Thyroid gland (tissue), 4 donors: ENCODE measurements around the gene KANSL1L. TPM values are rescaled to one million over a fixed set of nuclear protein-coding genes. Genes with fewer than 3 reads are reported as not detected.
A peak's percentile ranks its signal among the peaks of the same experiment; 100 is the strongest.

Source experiments
- DNase-seq, 2 donors: peaks; one replicate each; pipeline ENCODE4 v3.0.0-alpha.2; 2019
- H3K27ac ChIP-seq, 3 donors: fragments of 200-600 bp; sonication (generic); 1 replicate in 2 of 3; 2 replicates in 1 of 3; pipeline ENCODE4 v1.5.1; 2016 to 2019; ENCODE audit warnings: mild to moderate bottlenecking in 1 of 3, moderate library complexity in 1 of 3
- H3K27me3 ChIP-seq: fragments of 200-600 bp; sonication (generic); one replicate; pipeline ENCODE4 v1.5.1; 2019
- H3K36me3 ChIP-seq, 2 donors: fragments of 200-600 bp; sonication (generic); one replicate each; pipeline ENCODE4 v1.5.1; 2016 to 2019
- H3K4me1 ChIP-seq, 2 donors: fragments of 200-600 bp; sonication (generic); one replicate each; pipeline ENCODE4 v1.5.1; 2017 to 2019
- H3K4me3 ChIP-seq, 3 donors: fragments of 200-600 bp; sonication (generic); replicated peaks in 1 of 3; 1 replicate in 2 of 3; 2 replicates in 1 of 3; pipeline ENCODE4 v1.5.1; 2016; ENCODE audit warnings: mild to moderate bottlenecking in 1 of 3
- H3K9me3 ChIP-seq: fragments of 200-600 bp; sonication (generic); one replicate; pipeline ENCODE4 v1.5.1; 2017
- POLR2A ChIP-seq, 2 donors: fragments of 450-650 bp; IDR thresholded peaks; one replicate each; pipeline ENCODE4 v1.6.1; 2017; ENCODE audit warnings: antibody characterized with exemption in 2 of 2, mild to moderate bottlenecking in 2 of 2, moderate library complexity in 1 of 2
- WGBS, 2 donors: methylation state at CpG; one replicate each; pipeline ENCODE4 v1.1.5; 2017; 5-methylcytosine and 5-hydroxymethylcytosine counted together
- intact Hi-C: fragments of 100-400 bp; cut with DNase I; formaldehyde crosslinking; loops from one replicate; pipeline ENCODE4 v1.15.1; 2023
- total RNA-seq, 4 donors: library from RNA; depleted of rRNA; stranded (reverse); fragments of >200 nt; gene quantifications; one replicate each; pipeline ENCODE4 v1.2.3, GENCODE V29; 2016
- TF ChIP-seq, protein P1 (sequence below), 6 experiments: fragments of 200-600 bp in 3 of 6; fragments of 450-650 bp in 3 of 6; sonication (generic) in 3 of 6; IDR thresholded peaks; one replicate each; pipeline ENCODE4 v1.5.1; 2016 to 2019; ENCODE audit warnings: antibody characterized with exemption in 6 of 6, mild to moderate bottlenecking in 2 of 6, inconsistent platforms in 1 of 6, moderate library complexity in 1 of 6

KANSL1L gene
- total RNA-seq, 4 donors from 2014 or later = 75.8 to 154 (median 96.9) TPM

GRCh38 chr2:210009896-210010295 is 161.3 kb downstream of the KANSL1L start:
- Histone ChIP-seq H3K36me3 (no peaks in the 10 kb centered on the region), H3K4me1 (peaks cover 5 to 6% of the 10 kb centered on the region in 2 donors), H3K27me3 (no peaks in the 10 kb centered on the region), H3K9me3 (no peaks in the 10 kb centered on the region), H3K4me3 (no peak overlapping the region), H3K27ac (no peak overlapping the region)
- TF ChIP-seq, protein P1, sequence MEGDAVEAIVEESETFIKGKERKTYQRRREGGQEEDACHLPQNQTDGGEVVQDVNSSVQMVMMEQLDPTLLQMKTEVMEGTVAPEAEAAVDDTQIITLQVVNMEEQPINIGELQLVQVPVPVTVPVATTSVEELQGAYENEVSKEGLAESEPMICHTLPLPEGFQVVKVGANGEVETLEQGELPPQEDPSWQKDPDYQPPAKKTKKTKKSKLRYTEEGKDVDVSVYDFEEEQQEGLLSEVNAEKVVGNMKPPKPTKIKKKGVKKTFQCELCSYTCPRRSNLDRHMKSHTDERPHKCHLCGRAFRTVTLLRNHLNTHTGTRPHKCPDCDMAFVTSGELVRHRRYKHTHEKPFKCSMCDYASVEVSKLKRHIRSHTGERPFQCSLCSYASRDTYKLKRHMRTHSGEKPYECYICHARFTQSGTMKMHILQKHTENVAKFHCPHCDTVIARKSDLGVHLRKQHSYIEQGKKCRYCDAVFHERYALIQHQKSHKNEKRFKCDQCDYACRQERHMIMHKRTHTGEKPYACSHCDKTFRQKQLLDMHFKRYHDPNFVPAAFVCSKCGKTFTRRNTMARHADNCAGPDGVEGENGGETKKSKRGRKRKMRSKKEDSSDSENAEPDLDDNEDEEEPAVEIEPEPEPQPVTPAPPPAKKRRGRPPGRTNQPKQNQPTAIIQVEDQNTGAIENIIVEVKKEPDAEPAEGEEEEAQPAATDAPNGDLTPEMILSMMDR (IDR thresholded peaks at IDR 0.05) = no peak
- no peak for TF ChIP-seq POLR2A (IDR thresholded peaks at IDR 0.05)
- intact Hi-C loops = loop anchor here (10.0 kb wide), 1 partner anchor 165 kb away; the partner anchor contains the start of gene KANSL1L
- DNase-seq = no peak
- 81 to 86% methylated on average over 3 of the region's 3 CpGs for WGBS, 2 donors

GRCh38 chr2:210009126-210009525 is 162.1 kb downstream of the KANSL1L start:
- H3K27ac ChIP-seq = no peak overlapping the region
- no peaks in the 10 kb centered on the region for H3K9me3 ChIP-seq
- intact Hi-C loops = loop anchor here (10.0 kb wide), 1 partner anchor 166 kb away; the partner anchor contains the start of gene KANSL1L
- DNase-seq = no peak
- H3K27me3 ChIP-seq = no peaks in the 10 kb centered on the region
- TF ChIP-seq, protein P1 (IDR thresholded peaks at IDR 0.05) = no peak
- no peak for TF ChIP-seq POLR2A (IDR thresholded peaks at IDR 0.05)
- 78 to 79% methylated on average over 6 of the region's 6 CpGs for WGBS, 2 donors
- no peaks in the 10 kb centered on the region for H3K36me3 ChIP-seq
- H3K4me1 ChIP-seq = peaks cover 8 to 11% of the 10 kb centered on the region in 2 donors
- no peak overlapping the region for H3K4me3 ChIP-seq

DNA sequence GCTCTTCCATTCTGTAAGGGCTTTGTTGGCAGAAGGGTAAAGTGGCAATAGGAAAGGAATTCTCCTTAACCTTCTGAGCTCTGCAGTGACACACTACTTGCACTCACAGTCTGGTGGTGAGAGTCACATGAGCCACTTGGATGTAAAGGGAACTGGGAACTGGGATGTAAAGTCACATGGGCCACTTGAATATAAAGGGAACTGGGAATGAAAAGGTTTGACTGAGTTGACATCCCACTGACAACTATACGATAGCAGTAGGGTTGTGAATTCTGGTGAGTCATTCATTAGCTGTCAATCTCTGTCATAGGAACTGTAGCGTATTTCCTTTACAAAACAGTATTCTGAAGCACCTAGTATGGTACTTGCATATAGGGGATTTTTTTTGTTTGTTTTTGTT is 163.3 kb downstream of the KANSL1L start:
- Histone ChIP-seq H3K4me1 (peaks cover 20 to 23% of the 10 kb centered on the region in 2 donors), H3K27me3 (no peaks in the 10 kb centered on the region), H3K9me3 (no peaks in the 10 kb centered on the region), H3K27ac (no peak overlapping the region), H3K36me3 (no peaks in the 10 kb centered on the region), H3K4me3 (no peak overlapping the region)
- WGBS, 2 donors = 87 to 90% methylated on average over 2 of the region's 2 CpGs
- no peak for DNase-seq
- intact Hi-C loops = loop anchor here (10.0 kb wide), 1 partner anchor 167 kb away; the partner anchor contains the start of gene KANSL1L
- TF ChIP-seq, protein P1 (IDR thresholded peaks at IDR 0.05) = no peak
- no peak for TF ChIP-seq POLR2A (IDR thresholded peaks at IDR 0.05)

DNA sequence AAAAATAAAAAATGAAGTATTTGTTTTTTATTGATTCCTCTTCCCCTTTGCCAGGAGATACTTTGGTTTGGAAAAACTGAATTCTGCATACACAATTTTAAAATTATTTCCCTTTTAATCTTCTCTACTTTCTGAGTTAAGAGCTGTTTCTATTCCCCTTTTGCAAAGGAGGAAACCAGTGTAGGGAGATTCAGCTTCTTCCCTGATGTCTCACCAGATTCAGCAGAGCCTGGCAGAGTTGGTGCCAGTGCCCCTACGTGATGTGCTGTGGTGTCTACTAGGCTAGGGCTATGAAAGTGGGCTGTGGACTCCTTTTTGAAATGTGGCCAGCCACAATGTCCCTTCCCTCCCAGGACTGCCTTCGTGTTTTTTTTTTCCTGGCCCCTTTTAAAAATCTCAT is 166.3 kb downstream of the KANSL1L start:
- no peak for DNase-seq
- intact Hi-C loops = loop anchor here (10.0 kb wide), 1 partner anchor 170 kb away; the partner anchor contains the start of gene KANSL1L
- 77 to 78% methylated on average over 2 of the region's 2 CpGs for WGBS, 2 donors
- Histone ChIP-seq H3K9me3 (no peaks in the 10 kb centered on the region), H3K27ac (no peak overlapping the region), H3K4me3 (no peak overlapping the region), H3K27me3 (no peaks in the 10 kb centered on the region), H3K36me3 (no peaks in the 10 kb centered on the region), H3K4me1 (peaks cover 20 to 23% of the 10 kb centered on the region in 2 donors)
- TF ChIP-seq POLR2A (IDR thresholded peaks at IDR 0.05) = no peak

- no peaks in the 10 kb centered on the region for H3K9me3 ChIP-seq
- peak overlapping the region; percentile 82 to 93 (median 87) for H3K4me3 ChIP-seq
- no peaks in the 10 kb centered on the region for H3K36me3 ChIP-seq
- intact Hi-C loops = loop anchor here (10.0 kb wide), 1 partner anchor 171 kb away; the partner anchor contains the start of gene KANSL1L
- TF ChIP-seq, protein P1 (IDR thresholded peaks at IDR 0.05) = no peak
- TF ChIP-seq POLR2A (IDR thresholded peaks at IDR 0.05) = no peak
- no peak for DNase-seq
- H3K27ac ChIP-seq = no peak overlapping the region
- H3K27me3 ChIP-seq = no peaks in the 10 kb centered on the region
- 27 to 35% methylated on average over 2 of the region's 2 CpGs for WGBS, 2 donors
- H3K4me1 ChIP-seq = peaks cover 20 to 23% of the 10 kb centered on the region in 2 donors
Measured at GRCh38 chr2:210003359-210003758, 167.8 kb downstream of the KANSL1L start.
